ENCODE data around the gene ANKLE1.
"Not testable (repeated sequence)": the region's sequence is repeated elsewhere in the genome, so short reads cannot be mapped to it uniquely, and the experiment has no call there.

The ANKLE1 gene

GRCh38 chr19:17285415-17286135, 3.9 kb downstream of the ANKLE1 start:
- DNase-seq, result no peak

GRCh38 chr19:17286263-17286662, 4.6 kb downstream of the ANKLE1 start:
- no peak for DNase-seq

GRCh38 chr19:17286752-17287151, 5.1 kb downstream of the ANKLE1 start:
- DNase-seq, result no peak

GRCh38 chr19:17289489-17289888, 7.8 kb downstream of the ANKLE1 start:
- DNase-seq, result no peak

GRCh38 chr19:17292301-17293074, 10.8 kb downstream of the ANKLE1 start:
- DNase-seq, result peak in 1 of 2 experiments; percentile 27

- no peak for DNase-seq
These were observed 11.9 kb downstream of the ANKLE1 start for GRCh38 chr19:17293605-17294004.

- no peak for DNase-seq
These were observed 12.6 kb downstream of the ANKLE1 start for GRCh38 chr19:17294051-17294891.

GRCh38 chr19:17295551-17295950, 13.8 kb downstream of the ANKLE1 start:
- not testable (repeated sequence) for DNase-seq

GRCh38 chr19:17296273-17296672, 14.6 kb downstream of the ANKLE1 start:
- DNase-seq, result peak; percentile 53 to 61

GRCh38 chr19:17296976-17297375, 15.3 kb downstream of the ANKLE1 start:
- no peak for DNase-seq

- no peak for DNase-seq
These were observed 19.4 kb downstream of the ANKLE1 start for GRCh38 chr19:17300992-17301619.

GRCh38 chr19:17302391-17303166, 20.9 kb downstream of the ANKLE1 start:
- DNase-seq, result no peak

- DNase-seq, result peak; percentile 89 to 95
These were observed 21.7 kb downstream of the ANKLE1 start, which contains the start of gene ABHD8 for GRCh38 chr19:17303167-17303939. Gene ABHD8, minus strand, starts transcription at chr19:17303425. Its CDS starts 1,809 bp downstream, at chr19:17301616.

- DNase-seq, result no peak
These were observed 22.2 kb downstream of the ANKLE1 start for GRCh38 chr19:17303940-17304267.

- no peak for DNase-seq
These were observed 22.9 kb downstream of the ANKLE1 start for GRCh38 chr19:17304386-17305215.

- DNase-seq, result no peak
These were observed 23.5 kb downstream of the ANKLE1 start for GRCh38 chr19:17305216-17305516.

GRCh38 chr19:17305517-17306284, 24.0 kb downstream of the ANKLE1 start, which contains the start of gene MRPL34:
Gene MRPL34, plus strand, starts transcription at chr19:17305872. Its CDS starts 21 bp downstream, at chr19:17305893.
- DNase-seq, result peak; percentile 98 to 99

- DNase-seq, result no peak
These were observed 24.6 kb downstream of the ANKLE1 start for GRCh38 chr19:17306285-17306714.

- no peak for DNase-seq
These were observed 26.2 kb downstream of the ANKLE1 start for GRCh38 chr19:17307876-17308377.
